CD4-positive, alpha-beta T cell treated with Interleukin-15 for 4 hours (primary cell): Measurements from ENCODE around the gene TIMM8A.
"Not testable (repeated sequence)": the region's sequence is repeated elsewhere in the genome, so short reads cannot be mapped to it uniquely, and the experiment has no call there.

ENCODE experiments used
- DNase-seq: peaks from one replicate; pipeline ENCODE4 v3.0.0-alpha.2; 2020; ENCODE audit warnings: low spot score

TIMM8A gene

GRCh38 chrX:101359966-101360365 lies 11.4 kb upstream of the TIMM8A start:
- DNase-seq = no peak

DNA sequence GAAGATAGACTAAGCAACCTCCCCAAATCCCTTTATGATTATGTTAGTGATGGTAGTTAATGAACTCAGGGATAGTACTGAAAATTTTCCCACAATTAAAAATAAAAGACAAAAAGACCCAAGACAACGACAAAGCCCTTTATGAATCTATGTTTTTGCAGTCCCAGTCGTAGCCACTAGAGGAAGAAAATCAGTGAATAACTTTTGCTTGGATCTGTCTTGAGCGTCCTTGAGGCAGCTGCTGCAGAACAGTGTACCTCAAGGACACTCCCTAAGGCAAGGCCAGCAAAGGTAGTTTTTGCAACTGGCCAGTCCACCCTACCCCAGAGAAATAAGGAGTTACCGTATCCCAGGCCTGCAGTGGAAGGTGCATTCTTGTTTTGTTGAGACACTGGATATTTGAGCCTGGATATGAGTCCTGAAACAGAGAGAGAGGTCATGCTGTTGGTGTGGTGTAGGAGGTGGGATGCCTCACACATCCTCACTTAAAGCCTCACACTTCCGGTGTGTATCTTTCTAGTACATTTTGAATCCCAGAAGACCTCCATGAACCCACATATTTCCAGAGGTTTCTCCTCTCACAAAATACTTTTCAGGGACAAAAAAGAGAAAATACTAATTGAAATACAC lies 8.7 kb upstream of the TIMM8A start:
- DNase-seq = no peak

GRCh38 chrX:101349193-101349562 lies 636 bp upstream of the TIMM8A start:
- no peak for DNase-seq

DNA sequence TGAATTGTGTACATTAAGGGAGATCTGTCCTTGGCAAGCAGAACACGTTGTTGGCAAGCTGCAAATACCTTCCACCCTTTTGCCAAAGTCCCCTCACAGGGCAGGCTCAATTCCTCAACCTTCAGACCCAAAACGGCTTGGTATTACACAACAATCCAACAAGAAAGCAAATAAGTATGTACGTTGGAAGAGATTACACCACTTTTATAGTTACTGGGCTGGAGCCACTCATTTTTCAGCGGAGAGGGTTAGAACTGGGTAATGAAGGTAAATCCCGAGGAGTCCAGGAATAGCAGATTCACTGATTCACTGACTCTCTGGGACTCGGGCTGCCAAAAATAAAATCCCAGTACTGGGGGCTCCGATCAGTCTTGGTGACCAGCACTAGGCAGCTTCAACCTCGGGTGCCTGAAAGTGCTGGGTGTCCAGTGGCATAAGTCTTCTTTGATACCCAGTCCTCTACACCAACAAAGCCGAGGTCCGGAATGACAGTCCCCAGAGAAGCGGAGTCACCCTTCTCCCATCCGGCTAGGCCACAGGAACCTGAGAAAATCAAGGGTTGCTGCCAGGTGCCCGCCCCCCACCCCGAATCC lies 587 bp downstream of the TIMM8A start:
- DNase-seq = no peak

- no peak for DNase-seq
These were observed 10.7 kb downstream of the TIMM8A start for GRCh38 chrX:101337776-101338271.

- not testable (repeated sequence) for DNase-seq
These were observed 14.2 kb downstream of the TIMM8A start for GRCh38 chrX:101334310-101334709.

GRCh38 chrX:101326600-101326999 lies 21.9 kb downstream of the TIMM8A start:
- not testable (repeated sequence) for DNase-seq

- DNase-seq = no peak
These were observed 44.8 kb downstream of the TIMM8A start for GRCh38 chrX:101303790-101304189.
